Mesenchymal stem cell (in vitro differentiated cells and primary cell): ENCODE data around the gene LRRC10B.

Source experiments
- DNase-seq: peaks from one replicate; pipeline ENCODE4 v3.0.0-alpha.2; 2013
- H2AFZ ChIP-seq: one replicate; pipeline ENCODE4 v1.6.1; 2013; ENCODE audit warnings: low read depth, mild to moderate bottlenecking, control low read depth, inconsistent platforms, low read length, moderate library complexity
- H2AK5ac ChIP-seq: 2 replicates; pipeline ENCODE4 v1.6.1; 2013; ENCODE audit warnings: low read length, moderate library complexity, mild to moderate bottlenecking, inconsistent platforms; ENCODE audit not compliant: severe bottlenecking
- H2BK120ac ChIP-seq: one replicate; pipeline ENCODE4 v1.6.1; 2013; ENCODE audit warnings: low read depth, mild to moderate bottlenecking, inconsistent platforms, low read length, moderate library complexity
- H2BK12ac ChIP-seq, 2 experiments: one replicate each; pipeline ENCODE4 v1.6.1; 2013; ENCODE audit warnings: inconsistent platforms in 2 of 2, low read length in 2 of 2, mild to moderate bottlenecking in 2 of 2, moderate library complexity in 2 of 2, control low read depth in 1 of 2
- H2BK15ac ChIP-seq: one replicate; pipeline ENCODE4 v1.6.1; 2013; ENCODE audit warnings: mild to moderate bottlenecking, low read depth, inconsistent platforms; ENCODE audit not compliant: poor library complexity, severe bottlenecking
- H2BK5ac ChIP-seq: 2 replicates; pipeline ENCODE4 v1.6.1; 2013; ENCODE audit warnings: low read depth, mild to moderate bottlenecking, low read length, control low read depth, inconsistent platforms; ENCODE audit not compliant: poor library complexity, severe bottlenecking
- H3K14ac ChIP-seq, 2 experiments: one replicate each; pipeline ENCODE4 v1.6.1; 2013; ENCODE audit warnings: inconsistent platforms in 2 of 2, low read length in 2 of 2, control low read depth in 1 of 2, mild to moderate bottlenecking in 1 of 2, moderate library complexity in 1 of 2
- H3K18ac ChIP-seq, 2 experiments: one replicate each; pipeline ENCODE4 v1.6.1; 2013; ENCODE audit warnings: inconsistent platforms in 2 of 2, low read length in 2 of 2, control low read depth in 1 of 2, low read depth in 1 of 2, mild to moderate bottlenecking in 1 of 2
- H3K23ac ChIP-seq, 2 experiments: one replicate each; pipeline ENCODE4 v1.6.1; 2013; ENCODE audit warnings: inconsistent platforms in 2 of 2, low read length in 2 of 2, mild to moderate bottlenecking in 2 of 2, moderate library complexity in 2 of 2, control low read depth in 1 of 2
- H3K27ac ChIP-seq: 2 replicates; pipeline ENCODE4 v1.5.1; 2013; ENCODE audit warnings: mild to moderate bottlenecking, moderate library complexity, low read length, control low read depth, inconsistent platforms; ENCODE audit not compliant: poor library complexity, severe bottlenecking
- H3K27me3 ChIP-seq, 2 experiments: 2 replicates each; pipeline versions ENCODE4 v1.6.1 to v1.7.0; 2013; ENCODE audit warnings: low read length in 2 of 2, mild to moderate bottlenecking in 2 of 2, moderate library complexity in 2 of 2, control low read depth in 1 of 2, inconsistent platforms in 1 of 2; ENCODE audit not compliant: control insufficient read depth in 1 of 2, insufficient read depth in 1 of 2
- H3K36me3 ChIP-seq, 2 experiments: 2 replicates each; pipeline versions ENCODE4 v1.6.1 to v1.7.0; 2013; ENCODE audit warnings: low read length in 2 of 2, control low read depth in 1 of 2, inconsistent platforms in 1 of 2, low read depth in 1 of 2, mild to moderate bottlenecking in 1 of 2; ENCODE audit not compliant: insufficient read depth in 2 of 2, control insufficient read depth in 1 of 2
- H3K4ac ChIP-seq, 2 experiments: one replicate each; pipeline ENCODE4 v1.6.1; 2013; ENCODE audit warnings: inconsistent platforms in 2 of 2, low read length in 2 of 2, mild to moderate bottlenecking in 2 of 2, moderate library complexity in 2 of 2, control low read depth in 1 of 2, low read depth in 1 of 2
- H3K4me1 ChIP-seq: 2 replicates; pipeline ENCODE4 v1.6.1; 2013; ENCODE audit warnings: low read depth, low read length, control low read depth; ENCODE audit not compliant: control insufficient read depth, insufficient read depth
- H3K4me2 ChIP-seq: 2 replicates; pipeline ENCODE4 v1.6.1; 2013; ENCODE audit warnings: low read length, mild to moderate bottlenecking, inconsistent platforms; ENCODE audit not compliant: poor library complexity, severe bottlenecking
- H3K4me3 ChIP-seq, 2 experiments: 2 replicates each; pipeline versions ENCODE4 v1.5.1 to v1.7.0; 2013; ENCODE audit warnings: low read length in 2 of 2, mild to moderate bottlenecking in 2 of 2, control low read depth in 1 of 2, low read depth in 1 of 2; ENCODE audit not compliant: insufficient read depth in 1 of 2
- H3K79me1 ChIP-seq: replicated peaks from 2 replicates; pipeline ENCODE4 v1.6.1; 2013; ENCODE audit warnings: mild to moderate bottlenecking, control low read depth, low read length, inconsistent platforms; ENCODE audit not compliant: poor library complexity, severe bottlenecking
- H3K9ac ChIP-seq: 2 replicates; pipeline ENCODE4 v1.7.0; 2013; ENCODE audit warnings: mild to moderate bottlenecking, low read length, moderate library complexity
- H3K9me3 ChIP-seq: 2 replicates; pipeline ENCODE4 v1.7.0; 2013; ENCODE audit warnings: mild to moderate bottlenecking, low read length; ENCODE audit not compliant: control insufficient read depth
- H4K8ac ChIP-seq: one replicate; pipeline ENCODE4 v1.6.1; 2013; ENCODE audit warnings: inconsistent platforms, mild to moderate bottlenecking, low read length, moderate library complexity
- H4K91ac ChIP-seq: one replicate; pipeline ENCODE4 v1.6.1; 2013; ENCODE audit warnings: mild to moderate bottlenecking, low read length, inconsistent platforms
- WGBS: methylation state at CpG from one replicate; pipeline ENCODE4 v1.1.7; 2013; ENCODE audit warnings: mixed read lengths; 5-methylcytosine and 5-hydroxymethylcytosine counted together

The LRRC10B gene

DNA sequence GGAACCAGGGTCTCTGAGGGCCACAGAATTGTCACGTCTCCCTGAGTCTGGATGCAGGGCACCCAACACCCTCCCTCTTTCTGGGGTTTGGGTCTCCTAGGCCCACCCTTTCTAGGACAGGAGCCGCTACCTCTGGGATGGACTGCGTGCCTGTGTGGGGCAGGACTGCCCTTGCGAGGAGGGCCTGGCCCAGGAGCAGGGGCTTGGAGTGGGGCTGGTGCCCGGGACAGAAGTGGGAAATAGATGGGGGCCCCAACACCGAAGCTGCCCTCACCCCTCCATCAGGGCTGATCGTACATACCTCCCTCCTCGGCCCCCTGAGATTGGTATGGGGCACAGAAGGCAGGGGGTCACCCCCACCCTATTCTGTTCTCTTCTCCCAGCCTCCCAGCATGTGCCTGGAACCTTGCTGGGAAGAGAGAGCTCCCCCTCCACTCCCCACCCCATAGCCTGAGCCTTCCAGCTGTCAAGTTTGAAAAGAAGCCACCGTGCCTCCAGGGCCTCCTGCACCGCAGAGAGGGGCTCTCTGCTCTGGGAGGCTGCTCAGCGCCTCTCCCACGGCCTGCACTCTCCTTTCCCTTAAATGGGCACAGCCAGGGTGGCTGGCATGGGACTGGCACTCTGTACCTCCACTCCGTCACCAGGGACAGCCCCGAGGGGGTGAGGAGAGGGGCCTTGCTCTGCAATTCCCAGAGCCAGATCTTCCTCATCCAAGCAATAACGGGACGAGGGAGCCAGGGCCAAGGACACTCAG lies 1.8 kb downstream of the LRRC10B start:
- Histone ChIP-seq H3K4me2 (no peak overlapping the region), H3K18ac (no peak overlapping the region), H3K4ac (no peak overlapping the region), H2BK15ac (no peak overlapping the region), H4K8ac (no peak overlapping the region), H3K14ac (no peak overlapping the region), H4K91ac (no peak overlapping the region), H3K27ac (no peak overlapping the region), H3K36me3 (no peaks in the 10 kb centered on the region), H3K4me1 (peaks cover 17% of the 10 kb centered on the region), H2AK5ac (no peak overlapping the region), H2AFZ (no peak overlapping the region), H3K9me3 (no peaks in the 10 kb centered on the region), H2BK5ac (no peak overlapping the region), H2BK120ac (no peak overlapping the region), H3K23ac (no peak overlapping the region), H3K27me3 (peaks cover 46 to 81% of the 10 kb centered on the region in 2 experiments), H3K79me1 (no peaks in the 10 kb centered on the region), H3K9ac (no peak overlapping the region), H2BK12ac (no peak overlapping the region), H3K4me3 (no peak overlapping the region)
- no peak for DNase-seq
- WGBS = 74% methylated on average over 14 of the region's 16 CpGs

DNA sequence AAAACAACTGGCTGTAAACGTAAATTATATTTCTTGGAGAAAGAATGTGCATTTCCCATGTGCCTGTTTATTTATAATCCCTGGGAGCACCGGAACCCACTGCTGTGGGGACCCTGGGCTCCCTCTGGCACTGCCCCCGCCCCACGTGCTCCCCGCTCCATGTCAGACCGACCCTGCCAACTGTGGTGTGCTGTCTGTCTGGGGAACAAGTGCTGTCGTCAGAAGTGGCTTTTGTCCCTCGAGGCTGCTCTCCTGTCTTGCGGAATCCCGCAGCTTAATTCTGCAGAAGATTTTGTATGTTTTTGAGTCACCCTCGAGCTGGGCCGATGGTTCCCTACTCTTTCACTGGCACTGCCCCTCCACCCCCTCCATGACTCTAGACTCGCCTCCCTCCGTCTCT lies 2.4 kb downstream of the LRRC10B start:
- H3K4me3 ChIP-seq = no peak overlapping the region
- no peak overlapping the region for H3K4ac ChIP-seq
- no peak overlapping the region for H3K4me2 ChIP-seq

DNA sequence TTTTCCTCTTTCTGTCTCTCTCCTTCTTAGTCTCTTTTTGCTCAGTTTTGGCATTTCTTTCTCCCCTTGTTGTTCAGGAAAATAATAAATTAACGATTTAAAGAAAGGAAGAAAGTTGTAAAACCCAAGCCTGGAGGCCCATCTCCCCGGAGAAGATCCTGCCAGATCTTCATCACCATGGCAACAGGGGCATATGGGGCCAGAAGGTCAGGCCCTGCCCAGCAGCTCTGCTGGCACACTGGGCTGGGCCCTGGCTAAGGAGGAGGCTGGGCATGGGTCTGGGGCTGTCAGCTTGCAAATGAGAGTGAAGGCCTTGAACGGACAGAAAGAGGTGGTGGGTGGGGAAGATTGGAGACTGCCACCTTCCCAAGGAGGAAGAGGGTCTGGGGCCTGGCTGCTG lies 2.8 kb downstream of the LRRC10B start:
- Histone ChIP-seq H3K9me3 (no peaks in the 10 kb centered on the region), H3K23ac (peak overlapping the region in 1 of 2 experiments; percentile 87), H3K27me3 (peaks cover 36 to 70% of the 10 kb centered on the region in 2 experiments), H2AFZ (no peak overlapping the region), H4K8ac (no peak overlapping the region), H3K36me3 (no peaks in the 10 kb centered on the region), H2BK15ac (no peak overlapping the region), H3K4me2 (no peak overlapping the region), H3K9ac (no peak overlapping the region), H3K14ac (no peak overlapping the region), H3K4me1 (peaks cover 14% of the 10 kb centered on the region), H2BK120ac (no peak overlapping the region), H3K4me3 (no peak overlapping the region), H2AK5ac (no peak overlapping the region), H3K18ac (no peak overlapping the region), H3K79me1 (no peaks in the 10 kb centered on the region), H2BK5ac (no peak overlapping the region), H4K91ac (no peak overlapping the region), H2BK12ac (no peak overlapping the region), H3K4ac (no peak overlapping the region), H3K27ac (no peak overlapping the region)
- no peak for DNase-seq
- 13% methylated on average over 3 of the region's 3 CpGs for WGBS

More for the DNA sequence above, 2.4 kb downstream of the LRRC10B start:
- H4K8ac ChIP-seq = no peak overlapping the region
- no peak overlapping the region for H2BK12ac ChIP-seq
- 53% methylated on average over 12 of the region's 14 CpGs for WGBS
- no peak overlapping the region for H3K9ac ChIP-seq
- no peak overlapping the region for H2BK120ac ChIP-seq
- H3K27me3 ChIP-seq = peaks cover 40 to 74% of the 10 kb centered on the region in 2 experiments
- no peak overlapping the region for H3K18ac ChIP-seq
- no peaks in the 10 kb centered on the region for H3K79me1 ChIP-seq
- no peak overlapping the region for H2BK15ac ChIP-seq
- H3K36me3 ChIP-seq = no peaks in the 10 kb centered on the region
- no peak overlapping the region for H3K27ac ChIP-seq
- H2AK5ac ChIP-seq = no peak overlapping the region
- no peak overlapping the region for H3K14ac ChIP-seq
- peaks cover 13% of the 10 kb centered on the region for H3K4me1 ChIP-seq
- no peak for DNase-seq
- H2AFZ ChIP-seq = no peak overlapping the region
- H2BK5ac ChIP-seq = no peak overlapping the region
- no peak overlapping the region for H4K91ac ChIP-seq
- no peak overlapping the region for H3K23ac ChIP-seq
- H3K9me3 ChIP-seq = no peaks in the 10 kb centered on the region

DNA sequence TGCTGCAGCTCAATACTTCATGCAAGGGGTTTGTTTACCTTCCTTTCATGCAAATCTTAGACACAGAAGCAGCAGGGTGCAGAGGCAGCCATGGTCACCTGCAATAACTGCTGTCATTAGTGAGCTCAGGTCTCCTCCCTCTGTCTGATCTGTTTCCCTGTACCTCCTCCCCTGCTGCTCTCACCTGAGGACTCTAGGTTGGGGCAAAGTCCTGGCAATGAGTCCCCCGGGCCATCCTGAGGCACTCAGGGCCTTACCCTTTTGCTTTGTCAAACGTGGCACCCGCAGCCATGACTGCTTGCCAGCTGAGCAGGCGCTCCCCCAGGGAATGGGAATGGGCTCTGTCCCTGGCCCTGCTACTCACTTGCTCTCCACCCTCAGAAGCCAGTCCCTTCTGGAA lies 3.9 kb downstream of the LRRC10B start:
- no peak overlapping the region for H3K9ac ChIP-seq
- H4K8ac ChIP-seq = no peak overlapping the region
- no peak overlapping the region for H2BK12ac ChIP-seq
- no peak overlapping the region for H2AK5ac ChIP-seq
- no peaks in the 10 kb centered on the region for H3K36me3 ChIP-seq
- peaks cover 14% of the 10 kb centered on the region for H3K4me1 ChIP-seq
- no peak overlapping the region for H4K91ac ChIP-seq
- H2BK15ac ChIP-seq = no peak overlapping the region
- no peak overlapping the region for H3K4me3 ChIP-seq
- no peak overlapping the region for H3K4me2 ChIP-seq
- no peak overlapping the region for H3K14ac ChIP-seq
- H3K79me1 ChIP-seq = no peaks in the 10 kb centered on the region
- no peak overlapping the region for H3K18ac ChIP-seq
- no peak for DNase-seq
- H2BK120ac ChIP-seq = no peak overlapping the region
- H2BK5ac ChIP-seq = no peak overlapping the region
- no peak overlapping the region for H3K27ac ChIP-seq
- H3K27me3 ChIP-seq = peaks cover 27 to 62% of the 10 kb centered on the region in 2 experiments
- H3K9me3 ChIP-seq = no peaks in the 10 kb centered on the region
- H2AFZ ChIP-seq = no peak overlapping the region
- H3K4ac ChIP-seq = no peak overlapping the region
- no peak overlapping the region for H3K23ac ChIP-seq
- 92% methylated on average over 4 of the region's 4 CpGs for WGBS
